ENCODE data around the gene KMT2D. TPM values are rescaled to one million over a fixed set of nuclear protein-coding genes. Genes with fewer than 3 reads are reported as not detected.

The KMT2D gene
- total and polyA plus RNA-seq, 2 experiments from 2014 or later = 17.6 to 120 TPM

DNA sequence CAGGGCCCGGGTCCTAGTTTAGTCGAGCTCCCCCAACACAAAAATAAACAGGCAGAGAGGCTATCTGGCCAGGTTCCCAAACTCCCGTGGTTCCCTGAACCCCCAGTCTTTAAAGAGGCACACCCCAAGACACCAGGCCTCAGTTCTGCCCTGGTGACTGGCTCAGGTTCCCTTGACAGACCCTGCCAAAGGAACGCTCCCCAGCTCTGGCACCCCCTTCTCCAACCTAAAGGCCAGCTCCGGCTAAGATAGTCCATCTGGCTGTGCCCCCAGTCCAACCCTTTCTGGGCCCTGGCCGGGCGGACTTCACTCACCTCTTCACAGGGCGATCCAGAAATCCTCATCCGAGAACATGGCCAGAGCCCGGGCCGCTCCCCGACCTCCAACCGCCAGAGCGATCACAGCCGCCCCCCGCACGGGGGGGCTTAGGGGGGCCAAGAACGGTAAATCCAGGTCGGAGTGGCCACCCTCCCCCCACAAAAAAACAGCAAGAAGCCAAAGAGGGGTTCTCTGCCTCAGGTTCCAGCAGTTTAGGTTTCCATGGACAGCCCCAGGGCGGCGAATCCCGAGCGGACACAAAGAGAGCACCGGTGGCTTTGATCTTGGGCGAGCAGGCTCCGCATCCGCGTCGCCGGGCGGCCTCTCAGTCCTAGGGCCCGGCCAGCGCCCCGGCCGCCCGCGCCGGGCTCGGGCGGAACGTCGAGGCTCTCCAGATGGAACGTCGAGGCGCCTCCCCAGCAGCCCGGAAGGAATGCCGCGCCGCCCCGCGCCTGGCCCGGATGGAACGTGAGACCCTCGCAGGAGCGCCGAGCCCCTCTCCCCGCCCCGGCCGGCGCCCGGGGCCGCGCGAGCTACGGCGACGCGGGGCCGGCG is 1.1 kb downstream of the KMT2D start (continued):
- TF ChIP-seq EZH2 (IDR thresholded peaks at IDR 0.05; ENCODE audit: low read depth, unreplicated experiment) (no peak), ZNF331 (CRISPR knock-in tag; IDR thresholded peaks at IDR 0.05; ENCODE audit: low read depth) (no peak), STAT1 (IDR thresholded peaks at IDR 0.05; ENCODE audit: unreplicated experiment) (no peak), EZH2phosphoT487 (IDR thresholded peaks at IDR 0.05; ENCODE audit: unreplicated experiment) (no peak), POLR2AphosphoS5 (IDR thresholded peaks at IDR 0.05; ENCODE audit: low read depth) (no peak), NANOG (IDR thresholded peaks at IDR 0.05; ENCODE audit: borderline replicate concordance) (no peak)
- TF ChIP-seq, protein P1, sequence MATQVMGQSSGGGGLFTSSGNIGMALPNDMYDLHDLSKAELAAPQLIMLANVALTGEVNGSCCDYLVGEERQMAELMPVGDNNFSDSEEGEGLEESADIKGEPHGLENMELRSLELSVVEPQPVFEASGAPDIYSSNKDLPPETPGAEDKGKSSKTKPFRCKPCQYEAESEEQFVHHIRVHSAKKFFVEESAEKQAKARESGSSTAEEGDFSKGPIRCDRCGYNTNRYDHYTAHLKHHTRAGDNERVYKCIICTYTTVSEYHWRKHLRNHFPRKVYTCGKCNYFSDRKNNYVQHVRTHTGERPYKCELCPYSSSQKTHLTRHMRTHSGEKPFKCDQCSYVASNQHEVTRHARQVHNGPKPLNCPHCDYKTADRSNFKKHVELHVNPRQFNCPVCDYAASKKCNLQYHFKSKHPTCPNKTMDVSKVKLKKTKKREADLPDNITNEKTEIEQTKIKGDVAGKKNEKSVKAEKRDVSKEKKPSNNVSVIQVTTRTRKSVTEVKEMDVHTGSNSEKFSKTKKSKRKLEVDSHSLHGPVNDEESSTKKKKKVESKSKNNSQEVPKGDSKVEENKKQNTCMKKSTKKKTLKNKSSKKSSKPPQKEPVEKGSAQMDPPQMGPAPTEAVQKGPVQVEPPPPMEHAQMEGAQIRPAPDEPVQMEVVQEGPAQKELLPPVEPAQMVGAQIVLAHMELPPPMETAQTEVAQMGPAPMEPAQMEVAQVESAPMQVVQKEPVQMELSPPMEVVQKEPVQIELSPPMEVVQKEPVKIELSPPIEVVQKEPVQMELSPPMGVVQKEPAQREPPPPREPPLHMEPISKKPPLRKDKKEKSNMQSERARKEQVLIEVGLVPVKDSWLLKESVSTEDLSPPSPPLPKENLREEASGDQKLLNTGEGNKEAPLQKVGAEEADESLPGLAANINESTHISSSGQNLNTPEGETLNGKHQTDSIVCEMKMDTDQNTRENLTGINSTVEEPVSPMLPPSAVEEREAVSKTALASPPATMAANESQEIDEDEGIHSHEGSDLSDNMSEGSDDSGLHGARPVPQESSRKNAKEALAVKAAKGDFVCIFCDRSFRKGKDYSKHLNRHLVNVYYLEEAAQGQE (IDR thresholded peaks at IDR 0.05; ENCODE audit: unreplicated experiment) = no peak
- TF ChIP-seq, protein P2, sequence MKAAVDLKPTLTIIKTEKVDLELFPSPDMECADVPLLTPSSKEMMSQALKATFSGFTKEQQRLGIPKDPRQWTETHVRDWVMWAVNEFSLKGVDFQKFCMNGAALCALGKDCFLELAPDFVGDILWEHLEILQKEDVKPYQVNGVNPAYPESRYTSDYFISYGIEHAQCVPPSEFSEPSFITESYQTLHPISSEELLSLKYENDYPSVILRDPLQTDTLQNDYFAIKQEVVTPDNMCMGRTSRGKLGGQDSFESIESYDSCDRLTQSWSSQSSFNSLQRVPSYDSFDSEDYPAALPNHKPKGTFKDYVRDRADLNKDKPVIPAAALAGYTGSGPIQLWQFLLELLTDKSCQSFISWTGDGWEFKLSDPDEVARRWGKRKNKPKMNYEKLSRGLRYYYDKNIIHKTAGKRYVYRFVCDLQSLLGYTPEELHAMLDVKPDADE (IDR thresholded peaks at IDR 0.05) = no peak

DNA sequence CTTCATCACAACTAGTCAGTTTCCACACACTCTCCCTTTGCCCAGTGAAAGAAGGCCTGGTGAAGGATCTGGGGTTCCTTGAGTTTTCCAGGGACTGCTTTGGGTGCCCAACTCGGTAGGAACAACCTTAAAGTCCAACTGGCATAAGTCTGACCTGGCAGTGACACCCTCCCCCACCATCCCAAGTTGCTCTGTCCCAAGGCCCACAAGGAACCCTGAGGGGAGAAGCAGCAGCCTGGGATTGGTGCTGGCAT is 1.6 kb downstream of the KMT2D start:
- H3F3A ChIP-seq (replicated peaks; ENCODE audit: low read depth) = no peaks in the 10 kb centered on the region
- TF ChIP-seq, protein P1 (IDR thresholded peaks at IDR 0.05; ENCODE audit: unreplicated experiment) = no peak
- TF ChIP-seq, protein P2 (IDR thresholded peaks at IDR 0.05) = no peak
- TF ChIP-seq CREB1 (CRISPR knock-in tag; IDR thresholded peaks at IDR 0.05; ENCODE audit: low read depth) (no peak), ZNF331 (CRISPR knock-in tag; IDR thresholded peaks at IDR 0.05; ENCODE audit: low read depth) (no peak)

More for the DNA sequence above, 1.6 kb downstream of the KMT2D start:
- H3K4me3 ChIP-seq = peak overlapping the region; percentile 99
- H3K4me2 ChIP-seq = peak overlapping the region; percentile 98
- H3K4me1 ChIP-seq (ENCODE audit: insufficient read depth) = peaks cover 29% of the 10 kb centered on the region
- Mint-ChIP-seq H3K27me3 (ENCODE audit: insufficient read depth, low read depth, poor library complexity) (peaks cover 24% of the 10 kb centered on the region), H3K36me3 (ENCODE audit: low read depth) (peaks cover 20% of the 10 kb centered on the region), H3K9me3 (no peaks in the 10 kb centered on the region), H3K4me1 (peaks cover 50% of the 10 kb centered on the region), H3K27ac (peak overlapping the region; percentile 95), H3K4me3 (peak overlapping the region; percentile 97)
- H2AFZ ChIP-seq = no peak overlapping the region
- peaks cover 7% of the 10 kb centered on the region; the same call in 1 of the 2 replicates for H3K36me3 ChIP-seq (ENCODE audit: insufficient read depth)
- H3K27me3 ChIP-seq (ENCODE audit: insufficient read depth) = no peaks in the 10 kb centered on the region
- peaks cover 47% of the 10 kb centered on the region for H4K20me1 ChIP-seq (replicated peaks; ENCODE audit: insufficient read depth)
- no peaks in the 10 kb centered on the region for H3K9me2 ChIP-seq (ENCODE audit: insufficient read depth)
- H3K79me2 ChIP-seq (replicated peaks; ENCODE audit: insufficient read depth) = peaks cover 59% of the 10 kb centered on the region
- ATAC-seq (no peak), DNase-seq (ENCODE audit: low spot score) (no peak)
- no peak overlapping the region for H3K27ac ChIP-seq (ENCODE audit: low read depth)

Data from GM23338 (cell line).